HCT116 (cell line): Measurements from ENCODE around the gene SNTG2. TPM values are rescaled to one million over a fixed set of nuclear protein-coding genes. Genes with fewer than 3 reads are reported as not detected.

Experiments
- ATAC-seq: fragments of 200-7000 bp; cut with Tn5 transposase; 2 replicates; pipeline ENCODE4 v1.9.1; 2020; ENCODE audit warnings: mild to moderate bottlenecking, moderate library complexity
- BruUV-seq: library from RNA; stranded (reverse); fragments of 400-500 nt; replicated peaks from 2 replicates; lab custom pipeline; 2021; lab: Mats Ljungman, UMichigan
- CTCF ChIA-PET: fragments of 300-600 bp; sonication (Branson Sonifier 250); formaldehyde crosslinking; loops from one replicate; lab custom pipeline; 2021; ENCODE audit warnings: antibody characterized with exemption; lab: Charles Lee
- POLR2A ChIA-PET: fragments of 300-600, 350-600 bp; sonication (Branson Sonifier 250); formaldehyde crosslinking; loops from one replicate; lab custom pipeline; 2021; ENCODE audit warnings: antibody characterized with exemption; lab: Charles Lee
- RAD21 ChIA-PET, 2 experiments: fragments of 300-600 bp; sonication (Branson Sonifier 250); formaldehyde crosslinking; loops; one replicate each; lab custom pipeline; 2023; ENCODE audit warnings: low total read pairs in 2 of 2; ENCODE audit not compliant: uncharacterized antibody in 2 of 2, unreplicated experiment in 2 of 2, low non-redundant PET in 1 of 2; lab: Charles Lee
- DNase-seq: peaks from one replicate; pipeline ENCODE4 v3.0.0-alpha.2; 2010; ENCODE audit warnings: low read depth, low spot score
- H2AFZ ChIP-seq: fragments of 200-600 bp; shearing (Covaris generic), sonication (generic); 2 replicates; pipeline ENCODE4 v1.6.1; 2017; ENCODE audit warnings: low read depth, mixed run types, mixed read lengths, antibody characterized with exemption, low read length; ENCODE audit not compliant: poor library complexity, severe bottlenecking
- H3K27ac ChIP-seq: 2 replicates; pipeline ENCODE4 v1.5.1; 2012; ENCODE audit warnings: low read depth, low read length
- H3K27me3 ChIP-seq: fragments of 200-600 bp; sonication (generic); 2 replicates; pipeline ENCODE4 v1.6.1; 2016; ENCODE audit warnings: mixed run types, low read length, mixed read lengths; ENCODE audit not compliant: insufficient read depth
- H3K36me3 ChIP-seq, 2 experiments: fragments of 200-500 bp in 1 of 2; fragments of 200-600 bp in 1 of 2; sonication (Bioruptor generic) in 1 of 2; sonication (generic) in 1 of 2; 2 replicates each; pipeline versions ENCODE4 v1.5.1 to v1.6.1; 2014 to 2016; ENCODE audit warnings: low read length in 2 of 2, inconsistent platforms in 1 of 2, mixed read lengths in 1 of 2, mixed run types in 1 of 2; ENCODE audit not compliant: insufficient read depth in 2 of 2, control insufficient read depth in 1 of 2
- H3K4me1 ChIP-seq, 2 experiments: fragments of 200-600 bp in 1 of 2; sonication (generic) in 1 of 2; 2 replicates each; pipeline versions ENCODE4 v1.5.1 to v1.6.1; 2012 to 2017; ENCODE audit warnings: low read length in 2 of 2, inconsistent platforms in 1 of 2, mild to moderate bottlenecking in 1 of 2, mixed read lengths in 1 of 2, mixed run types in 1 of 2, moderate library complexity in 1 of 2; ENCODE audit not compliant: insufficient read depth in 2 of 2, control insufficient read depth in 1 of 2
- H3K4me2 ChIP-seq: fragments of 200-600 bp; sonication (generic); 2 replicates; pipeline ENCODE4 v1.6.1; 2017; ENCODE audit warnings: mixed run types, low read length, mixed read lengths
- H3K4me3 ChIP-seq, 2 experiments: fragments of 200-600 bp in 1 of 2; sonication (generic) in 1 of 2; replicated peaks in 1 of 2; 2 replicates each; pipeline ENCODE4 v1.5.1; 2011 to 2016; ENCODE audit warnings: low read length in 2 of 2, control low read depth in 1 of 2, low read depth in 1 of 2, mild to moderate bottlenecking in 1 of 2, mixed read lengths in 1 of 2, mixed run types in 1 of 2
- H3K79me2 ChIP-seq: fragments of 200-600 bp; sonication (generic); 2 replicates; pipeline ENCODE4 v1.6.1; 2017; ENCODE audit warnings: mild to moderate bottlenecking, mixed run types, low read length, moderate library complexity, mixed read lengths; ENCODE audit not compliant: insufficient read depth
- H3K9ac ChIP-seq: fragments of 200-600 bp; sonication (generic); 2 replicates; pipeline ENCODE4 v1.6.1; 2016; ENCODE audit warnings: low read length, mixed read lengths
- H3K9me2 ChIP-seq: fragments of 200-600 bp; sonication (generic), shearing (Covaris generic); 2 replicates; pipeline ENCODE4 v1.6.1; 2017; ENCODE audit warnings: mixed run types, mild to moderate bottlenecking, moderate library complexity; ENCODE audit not compliant: insufficient read depth
- H3K9me3 ChIP-seq, 2 experiments: fragments of 200-500 bp in 1 of 2; fragments of 200-600 bp in 1 of 2; sonication (Bioruptor generic) in 1 of 2; sonication (generic) in 1 of 2; 2 replicates each; pipeline ENCODE4 v1.6.1; 2014 to 2017; ENCODE audit warnings: low read length in 2 of 2, mixed read lengths in 2 of 2, inconsistent platforms in 1 of 2, low read depth in 1 of 2, mild to moderate bottlenecking in 1 of 2, mixed run types in 1 of 2, moderate library complexity in 1 of 2; ENCODE audit not compliant: control insufficient read depth in 1 of 2, insufficient read depth in 1 of 2
- H4K20me1 ChIP-seq: fragments of 200-600 bp; sonication (generic), shearing (Covaris generic); 2 replicates; pipeline ENCODE4 v1.6.1; 2017; ENCODE audit warnings: mixed run types, mild to moderate bottlenecking, moderate library complexity; ENCODE audit not compliant: insufficient read depth
- CBX3 ChIP-seq: IDR thresholded peaks from 2 replicates; pipeline ENCODE4 v1.6.1; 2012; ENCODE audit warnings: low read depth
- EGR1 ChIP-seq: IDR thresholded peaks from 2 replicates; pipeline ENCODE4 v1.6.1; 2012; ENCODE audit warnings: low read depth
- ELF1 ChIP-seq: IDR thresholded peaks from 2 replicates; pipeline ENCODE4 v1.6.1; 2012; ENCODE audit warnings: low read depth, borderline replicate concordance
- EZH2 ChIP-seq: fragments of 200-600 bp; sonication (generic); IDR thresholded peaks from 2 replicates; pipeline ENCODE4 v1.6.1; 2017; ENCODE audit warnings: antibody characterized with exemption, mixed run types
- EZH2phosphoT487 ChIP-seq: fragments of 200-600 bp; IDR thresholded peaks from 2 replicates; pipeline ENCODE4 v1.6.1; 2018; ENCODE audit warnings: antibody characterized with exemption, borderline replicate concordance
- JUND ChIP-seq: IDR thresholded peaks from 2 replicates; pipeline ENCODE4 v1.6.1; 2012
- POLR2AphosphoS5 ChIP-seq: IDR thresholded peaks from 2 replicates; pipeline ENCODE4 v1.6.1; 2011; ENCODE audit warnings: mild to moderate bottlenecking, low read depth, low read length, moderate library complexity
- RAD21 ChIP-seq: IDR thresholded peaks from 2 replicates; pipeline ENCODE4 v1.6.1; 2012; ENCODE audit warnings: low read depth, mild to moderate bottlenecking
- SIN3A ChIP-seq: IDR thresholded peaks from 2 replicates; pipeline ENCODE4 v1.6.1; 2012; ENCODE audit warnings: low read depth
- SRF ChIP-seq: IDR thresholded peaks from 2 replicates; pipeline ENCODE4 v1.6.1; 2012; ENCODE audit warnings: low read depth
- TCF7L2 ChIP-seq: IDR thresholded peaks from 2 replicates; pipeline ENCODE4 v1.7.0; 2011; ENCODE audit warnings: borderline replicate concordance, inconsistent platforms; ENCODE audit not compliant: insufficient read depth, insufficient read length; ENCODE audit errors: extremely low read depth
- YY1 ChIP-seq: IDR thresholded peaks from 2 replicates; pipeline ENCODE4 v1.6.1; 2011; ENCODE audit warnings: low read length, low read depth, moderate library complexity, mild to moderate bottlenecking; ENCODE audit not compliant: insufficient replicate concordance; ENCODE audit errors: extremely low read depth
- ZFX ChIP-seq: fragments of 450-650 bp; IDR thresholded peaks from 2 replicates; pipeline ENCODE4 v1.6.1; 2017
- ZNF274 ChIP-seq: fragments of 200-500 bp; sonication (Bioruptor generic); IDR thresholded peaks from 2 replicates; pipeline ENCODE4 v1.6.1; 2014; ENCODE audit warnings: mild to moderate bottlenecking, low read depth, low read length, inconsistent platforms
- intact Hi-C: fragments of 100-400 bp; cut with micrococcal nuclease; formaldehyde crosslinking; loops from 2 replicates; pipeline ENCODE4 v1.10.0; 2022
- total RNA-seq: library from RNA; stranded (reverse); gene quantifications from one replicate; pipeline ENCODE4 v1.2.1, GENCODE V29; 2021; ENCODE audit not compliant: unreplicated experiment
- TF ChIP-seq, protein P1 (sequence below): IDR thresholded peaks from 2 replicates; pipeline ENCODE4 v1.6.1; 2012
- TF ChIP-seq, protein P2 (sequence below): IDR thresholded peaks from 2 replicates; pipeline ENCODE4 v1.6.1; 2012; ENCODE audit warnings: low read depth
- TF ChIP-seq, protein P3 (sequence below): IDR thresholded peaks from 2 replicates; pipeline ENCODE4 v1.6.1; 2012

SNTG2 gene
- total RNA-seq, 1 experiment from 2014 or later = not detected

DNA sequence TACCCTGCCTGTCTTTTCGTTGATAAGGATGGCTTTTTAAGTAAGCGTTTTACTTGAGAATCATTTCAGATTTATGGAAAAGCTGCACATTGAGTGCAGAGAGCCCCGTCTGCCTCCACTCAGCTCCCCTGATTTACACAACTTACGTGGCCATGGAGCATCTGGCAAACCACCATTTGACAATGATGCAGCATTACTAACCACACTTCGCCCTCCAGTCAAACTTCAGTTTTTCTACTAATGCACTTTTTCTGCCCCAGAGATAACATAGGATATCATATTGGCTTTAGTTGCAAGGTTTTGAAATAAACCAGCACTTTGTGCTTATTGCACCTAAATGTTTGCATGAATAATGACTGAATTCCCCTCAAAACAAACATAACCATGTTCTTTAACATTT, 297.5 kb downstream of the SNTG2 start:
- H3K27me3 ChIP-seq = peaks cover 25% of the 10 kb centered on the region
- no peaks in the 10 kb centered on the region for H3K4me1 ChIP-seq
- TF ChIP-seq JUND = no peak
- TF ChIP-seq, protein P1, sequence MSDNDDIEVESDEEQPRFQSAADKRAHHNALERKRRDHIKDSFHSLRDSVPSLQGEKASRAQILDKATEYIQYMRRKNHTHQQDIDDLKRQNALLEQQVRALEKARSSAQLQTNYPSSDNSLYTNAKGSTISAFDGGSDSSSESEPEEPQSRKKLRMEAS = no peak
- no peak for TF ChIP-seq ZNF274
- no peak for TF ChIP-seq ELF1
- TF ChIP-seq EZH2 = no peak
- no peak for TF ChIP-seq YY1
- TF ChIP-seq EZH2phosphoT487 = no peak
- POLR2A ChIA-PET = no interaction called here
- RAD21 ChIA-PET = no interaction called here
- intact Hi-C loops = no loop called here
- no peak for ATAC-seq
- no peaks in the 10 kb centered on the region for H3K36me3 ChIP-seq
- H3K9me2 ChIP-seq = no peaks in the 10 kb centered on the region
- H3K27ac ChIP-seq = no peak overlapping the region
- H3K4me2 ChIP-seq = no peak overlapping the region
- no peaks in the 10 kb centered on the region for H3K79me2 ChIP-seq
- H3K4me3 ChIP-seq = no peak overlapping the region
- no peaks in the 10 kb centered on the region for H4K20me1 ChIP-seq
- DNase-seq = no peak
- H2AFZ ChIP-seq = no peak overlapping the region
- H3K9ac ChIP-seq = no peak overlapping the region
- H3K9me3 ChIP-seq = no peaks in the 10 kb centered on the region
- CTCF ChIA-PET = no interaction called here
- BruUV-seq = no TSS peak

DNA sequence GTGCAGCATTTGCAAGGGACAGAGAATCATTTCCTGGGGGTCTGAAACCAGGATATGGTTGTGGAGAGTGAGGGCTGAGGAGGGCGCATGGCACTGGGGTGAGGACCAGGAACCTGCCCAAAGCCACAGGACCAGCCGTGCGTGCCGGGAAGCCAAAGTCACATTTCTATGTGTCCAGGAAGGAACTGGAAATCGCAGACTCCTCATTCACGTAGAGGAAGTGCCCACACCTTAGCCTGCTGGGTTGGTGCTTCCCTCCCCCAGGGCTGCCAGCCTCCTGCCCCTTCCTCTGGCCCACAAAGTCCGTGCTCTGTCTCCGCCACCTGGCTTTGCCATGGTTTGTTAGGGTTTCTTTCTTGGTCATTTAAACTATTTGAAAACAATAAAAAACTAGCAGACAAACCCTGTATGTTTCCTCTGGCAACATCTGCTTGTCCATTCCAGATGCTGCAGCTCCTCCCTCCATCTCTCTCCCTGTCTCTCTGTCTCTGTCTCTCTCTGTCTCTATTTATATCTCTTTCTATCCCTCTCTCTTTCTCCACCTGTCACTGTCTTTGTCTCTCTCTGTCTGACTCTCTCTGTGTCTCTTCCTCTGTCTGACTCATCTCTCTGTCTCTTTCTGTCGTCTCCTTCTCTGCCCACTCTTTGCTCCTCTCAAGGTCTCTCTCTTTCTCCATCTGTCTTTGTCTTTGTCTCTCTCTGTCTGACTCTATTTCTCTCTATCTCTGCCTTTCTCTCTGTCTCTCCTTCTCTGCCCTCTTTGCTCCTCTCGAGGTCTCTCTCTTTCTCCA, 299.4 kb downstream of the SNTG2 start:
- no TSS peak for BruUV-seq
- ChIA-PET CTCF (no interaction called here), POLR2A (no interaction called here), RAD21 (no interaction called here)
- Histone ChIP-seq H3K4me1 (no peaks in the 10 kb centered on the region), H3K4me2 (no peak overlapping the region), H3K4me3 (no peak overlapping the region), H4K20me1 (no peaks in the 10 kb centered on the region), H3K79me2 (no peaks in the 10 kb centered on the region), H3K36me3 (no peaks in the 10 kb centered on the region), H3K9ac (no peak overlapping the region), H3K9me2 (no peaks in the 10 kb centered on the region), H3K27ac (no peak overlapping the region), H3K27me3 (peaks cover 41% of the 10 kb centered on the region), H3K9me3 (no peaks in the 10 kb centered on the region), H2AFZ (no peak overlapping the region)
- DNase-seq (no peak), ATAC-seq (no peak)
- intact Hi-C loops = no loop called here
- TF ChIP-seq SIN3A = no peak
- TF ChIP-seq, protein P1 = no peak
- no peak for TF ChIP-seq EZH2phosphoT487
- TF ChIP-seq ELF1 = no peak
- no peak for TF ChIP-seq TCF7L2
- TF ChIP-seq CBX3 = no peak
- no peak for TF ChIP-seq YY1
- no peak for TF ChIP-seq ZFX
- no peak for TF ChIP-seq POLR2AphosphoS5
- TF ChIP-seq SRF = no peak
- TF ChIP-seq, protein P2, sequence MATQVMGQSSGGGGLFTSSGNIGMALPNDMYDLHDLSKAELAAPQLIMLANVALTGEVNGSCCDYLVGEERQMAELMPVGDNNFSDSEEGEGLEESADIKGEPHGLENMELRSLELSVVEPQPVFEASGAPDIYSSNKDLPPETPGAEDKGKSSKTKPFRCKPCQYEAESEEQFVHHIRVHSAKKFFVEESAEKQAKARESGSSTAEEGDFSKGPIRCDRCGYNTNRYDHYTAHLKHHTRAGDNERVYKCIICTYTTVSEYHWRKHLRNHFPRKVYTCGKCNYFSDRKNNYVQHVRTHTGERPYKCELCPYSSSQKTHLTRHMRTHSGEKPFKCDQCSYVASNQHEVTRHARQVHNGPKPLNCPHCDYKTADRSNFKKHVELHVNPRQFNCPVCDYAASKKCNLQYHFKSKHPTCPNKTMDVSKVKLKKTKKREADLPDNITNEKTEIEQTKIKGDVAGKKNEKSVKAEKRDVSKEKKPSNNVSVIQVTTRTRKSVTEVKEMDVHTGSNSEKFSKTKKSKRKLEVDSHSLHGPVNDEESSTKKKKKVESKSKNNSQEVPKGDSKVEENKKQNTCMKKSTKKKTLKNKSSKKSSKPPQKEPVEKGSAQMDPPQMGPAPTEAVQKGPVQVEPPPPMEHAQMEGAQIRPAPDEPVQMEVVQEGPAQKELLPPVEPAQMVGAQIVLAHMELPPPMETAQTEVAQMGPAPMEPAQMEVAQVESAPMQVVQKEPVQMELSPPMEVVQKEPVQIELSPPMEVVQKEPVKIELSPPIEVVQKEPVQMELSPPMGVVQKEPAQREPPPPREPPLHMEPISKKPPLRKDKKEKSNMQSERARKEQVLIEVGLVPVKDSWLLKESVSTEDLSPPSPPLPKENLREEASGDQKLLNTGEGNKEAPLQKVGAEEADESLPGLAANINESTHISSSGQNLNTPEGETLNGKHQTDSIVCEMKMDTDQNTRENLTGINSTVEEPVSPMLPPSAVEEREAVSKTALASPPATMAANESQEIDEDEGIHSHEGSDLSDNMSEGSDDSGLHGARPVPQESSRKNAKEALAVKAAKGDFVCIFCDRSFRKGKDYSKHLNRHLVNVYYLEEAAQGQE = no peak
- TF ChIP-seq RAD21 = no peak
- TF ChIP-seq EGR1 = no peak
- TF ChIP-seq, protein P3, sequence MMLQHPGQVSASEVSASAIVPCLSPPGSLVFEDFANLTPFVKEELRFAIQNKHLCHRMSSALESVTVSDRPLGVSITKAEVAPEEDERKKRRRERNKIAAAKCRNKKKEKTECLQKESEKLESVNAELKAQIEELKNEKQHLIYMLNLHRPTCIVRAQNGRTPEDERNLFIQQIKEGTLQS = no peak
